HEK293 (cell line): ENCODE measurements around the gene TSC22D2.
A peak's percentile ranks its signal among the peaks of the same experiment; 100 is the strongest.

Experiments used
- CTCF ChIP-seq: fragments of 450-650 bp; formaldehyde crosslinking; IDR thresholded peaks from 2 replicates; pipeline ENCODE4 v1.5.1; 2016; ENCODE audit warnings: missing biosample characterization, missing genetic modification characterization
- IKZF3 ChIP-seq: fragments of 450-650 bp; IDR thresholded peaks from 2 replicates; pipeline ENCODE4 v1.5.0; 2018; ENCODE audit warnings: missing biosample characterization, mild to moderate bottlenecking, missing genetic modification characterization, moderate library complexity
- MEIS1 ChIP-seq: sonication (generic); formaldehyde crosslinking; IDR thresholded peaks from 2 replicates; pipeline ENCODE4 v1.8.1; 2022; ENCODE audit warnings: missing genetic modification reagents, mild to moderate bottlenecking, borderline replicate concordance
- REST ChIP-seq: fragments of 450-650 bp; formaldehyde crosslinking; IDR thresholded peaks from 2 replicates; pipeline ENCODE4 v1.5.1; 2016; ENCODE audit warnings: missing biosample characterization, missing genetic modification characterization
- SP7 ChIP-seq: fragments of 450-650 bp; formaldehyde crosslinking; IDR thresholded peaks from 2 replicates; pipeline ENCODE4 v1.5.1; 2016; ENCODE audit warnings: missing biosample characterization, missing genetic modification characterization
- ZBTB48 ChIP-seq: fragments of 450-650 bp; formaldehyde crosslinking; IDR thresholded peaks from 2 replicates; pipeline ENCODE4 v1.5.1; 2016; ENCODE audit warnings: missing biosample characterization, missing genetic modification characterization
- ZFP69B ChIP-seq: fragments of 450-650 bp; formaldehyde crosslinking; IDR thresholded peaks from 2 replicates; pipeline ENCODE4 v1.5.1; 2016; ENCODE audit warnings: missing biosample characterization, missing genetic modification characterization
- ZNF148 ChIP-seq: fragments of 450-650 bp; formaldehyde crosslinking; IDR thresholded peaks from 2 replicates; pipeline ENCODE4 v1.5.0; 2017; ENCODE audit warnings: missing biosample characterization, missing genetic modification characterization, borderline replicate concordance
- ZNF677 ChIP-seq: fragments of 450-650 bp; IDR thresholded peaks from 2 replicates; pipeline ENCODE4 v1.5.0; 2018; ENCODE audit warnings: missing biosample characterization, mild to moderate bottlenecking, missing genetic modification characterization, moderate library complexity

GRCh38 chr3:150409512-150410310 lies 1.6 kb downstream of the TSC22D2 start:
- no peak for TF ChIP-seq SP7
- TF ChIP-seq CTCF = peak; percentile 97
- no peak for TF ChIP-seq ZBTB48 (tag by site-specific recombination)
- no peak for TF ChIP-seq ZNF677
- TF ChIP-seq ZNF148 (tag by site-specific recombination) = no peak
- peak; percentile 57 for TF ChIP-seq REST (tag by site-specific recombination)
- no peak for TF ChIP-seq MEIS1 (CRISPR knock-in tag)
- TF ChIP-seq ZFP69B (tag by site-specific recombination) = no peak
- no peak for TF ChIP-seq IKZF3 (tag by site-specific recombination)
